AML-193 (cell line): ENCODE results near the gene RASA2.
A peak's percentile ranks its signal among the peaks of the same experiment; 100 is the strongest.

Source experiments
- DNase-seq, 2 experiments: peaks; one replicate each; lab custom pipeline; 2025; lab: John Stamatoyannopoulos, UW

The RASA2 gene

DNA sequence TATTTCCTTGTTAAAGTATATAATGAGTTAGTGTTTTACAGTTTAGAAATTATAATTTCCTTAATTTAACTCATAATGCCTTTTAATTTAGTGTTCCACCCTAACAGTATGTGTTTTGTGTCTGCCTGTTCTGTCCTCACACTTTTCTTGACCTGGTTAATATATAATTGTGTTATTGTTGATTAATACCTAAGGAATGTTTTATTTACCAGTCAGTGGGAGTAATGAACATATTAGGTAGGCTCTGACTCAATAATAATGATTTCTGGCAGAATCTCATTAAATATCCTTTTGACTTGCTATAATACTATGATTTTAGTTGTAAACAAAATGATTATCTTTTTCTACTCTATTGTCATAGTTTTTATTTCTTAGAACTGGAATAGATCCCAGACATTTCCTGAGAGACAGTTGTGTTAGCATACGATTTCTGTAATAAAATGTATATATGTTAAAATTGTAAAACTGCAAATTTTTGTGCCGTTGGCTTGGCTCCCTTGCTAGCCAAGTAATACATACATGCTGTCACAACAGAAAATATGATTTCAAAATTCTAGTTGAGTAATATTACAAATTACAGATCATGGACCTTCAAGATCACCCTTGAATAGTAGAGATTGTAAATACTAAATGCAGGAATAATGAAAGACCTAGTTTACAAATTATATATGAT lies 51.9 kb downstream of the RASA2 start:
- DNase-seq, result peak in 1 of 2 experiments; percentile 12

DNA sequence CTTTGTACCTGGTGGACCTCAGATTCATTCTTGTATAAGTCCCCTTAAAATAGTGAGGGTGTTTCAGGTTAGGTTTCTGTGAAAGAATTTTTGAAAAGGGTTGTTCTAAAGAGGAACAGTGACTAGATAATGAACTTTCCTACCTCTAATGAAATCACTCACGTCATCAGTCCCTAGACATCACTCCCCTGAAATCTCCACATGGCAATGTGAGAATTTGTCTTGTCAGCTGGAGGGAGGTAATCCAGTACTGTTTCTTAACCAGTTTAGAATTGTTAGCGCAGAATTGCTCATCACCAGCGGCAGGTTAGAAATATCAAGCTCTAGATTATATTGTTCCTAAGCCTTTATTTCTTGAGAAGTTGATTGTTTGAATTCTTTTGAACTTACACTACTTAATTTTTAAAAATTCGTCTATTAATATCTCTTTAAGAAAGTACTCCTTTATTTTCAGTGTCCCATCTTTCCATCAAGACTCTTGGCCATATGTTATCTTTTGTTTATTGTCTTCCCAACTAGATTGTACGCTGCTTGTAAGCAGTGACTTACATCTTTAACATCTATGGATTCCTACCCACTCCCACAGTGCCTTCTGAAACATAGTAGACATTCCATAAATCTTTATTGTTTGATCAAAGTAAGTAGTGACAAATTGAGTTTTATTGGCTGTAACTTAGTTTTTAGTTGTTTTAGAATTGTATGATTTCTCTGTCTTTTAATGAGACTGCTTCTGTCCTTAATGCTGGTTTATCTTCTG lies 52.8 kb downstream of the RASA2 start:
- no peak for DNase-seq

- DNase-seq, result no peak
Observed at GRCh38 chr3:141540531-141540930, 53.7 kb downstream of the RASA2 start.

GRCh38 chr3:141542202-141542969 lies 55.6 kb downstream of the RASA2 start:
- no peak for DNase-seq

DNA sequence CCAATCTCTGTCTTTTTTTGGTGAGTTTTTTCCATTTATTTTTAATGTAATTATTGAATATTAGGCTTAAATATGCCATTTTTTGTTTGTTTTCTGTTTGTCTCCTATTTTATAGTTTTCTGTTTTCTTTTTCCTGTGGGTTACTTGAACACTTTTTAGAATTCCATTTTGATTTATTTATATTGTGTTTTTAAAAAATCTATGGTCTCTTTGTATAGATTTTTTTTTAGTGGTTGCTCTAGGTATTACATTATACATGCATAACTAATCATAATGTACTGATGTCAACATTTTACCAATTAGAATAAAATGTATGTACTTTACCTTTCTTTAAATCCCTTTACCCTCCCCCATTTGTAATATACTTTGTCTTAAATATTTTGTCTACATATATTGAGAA lies 56.2 kb downstream of the RASA2 start:
- DNase-seq, result no peak

DNA sequence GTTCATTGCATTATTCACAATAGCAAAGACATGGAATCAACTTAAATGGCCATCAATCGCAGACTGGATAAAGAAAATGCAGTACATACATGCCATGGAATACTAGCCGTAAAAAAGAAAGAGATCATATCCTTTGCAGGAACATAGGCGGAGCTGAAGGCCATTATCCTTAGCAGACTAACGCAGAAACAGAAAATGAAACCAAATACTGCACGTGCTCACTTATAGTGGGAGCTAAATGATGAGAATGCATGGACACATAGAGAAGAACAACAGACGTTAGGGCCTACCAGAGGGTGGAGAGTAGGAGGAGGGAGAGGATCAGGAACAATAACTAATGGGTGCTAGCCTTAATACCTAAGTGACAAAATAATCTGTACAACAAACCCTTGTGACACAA lies 57.9 kb downstream of the RASA2 start:
- no peak for DNase-seq

GRCh38 chr3:141546081-141546480 lies 59.3 kb downstream of the RASA2 start:
- no peak for DNase-seq

- no peak for DNase-seq
Observed at GRCh38 chr3:141546586-141546985, 59.8 kb downstream of the RASA2 start.

DNA sequence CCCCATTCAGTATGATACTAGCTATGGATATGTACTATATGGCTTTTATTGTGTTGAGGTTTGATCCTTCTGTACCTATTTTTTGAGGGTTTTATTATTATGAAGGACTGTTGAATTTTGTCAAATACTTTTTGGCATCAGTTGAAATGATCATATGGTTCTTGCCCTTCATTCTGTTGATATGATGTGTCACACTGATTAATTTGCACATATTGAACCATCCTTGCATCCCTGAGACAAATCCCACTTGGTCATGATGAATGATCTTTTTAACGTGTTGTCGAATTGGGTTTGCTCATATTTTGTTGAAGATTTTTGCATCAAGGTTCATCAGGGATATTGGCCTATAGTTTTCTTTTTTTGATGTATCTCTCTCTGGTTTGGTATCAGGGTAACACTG lies 61.0 kb downstream of the RASA2 start:
- no peak for DNase-seq

- DNase-seq, result no peak
Observed at GRCh38 chr3:141550926-141551665, 64.3 kb downstream of the RASA2 start.

GRCh38 chr3:141552440-141552991 lies 65.7 kb downstream of the RASA2 start:
- DNase-seq, result no peak

DNA sequence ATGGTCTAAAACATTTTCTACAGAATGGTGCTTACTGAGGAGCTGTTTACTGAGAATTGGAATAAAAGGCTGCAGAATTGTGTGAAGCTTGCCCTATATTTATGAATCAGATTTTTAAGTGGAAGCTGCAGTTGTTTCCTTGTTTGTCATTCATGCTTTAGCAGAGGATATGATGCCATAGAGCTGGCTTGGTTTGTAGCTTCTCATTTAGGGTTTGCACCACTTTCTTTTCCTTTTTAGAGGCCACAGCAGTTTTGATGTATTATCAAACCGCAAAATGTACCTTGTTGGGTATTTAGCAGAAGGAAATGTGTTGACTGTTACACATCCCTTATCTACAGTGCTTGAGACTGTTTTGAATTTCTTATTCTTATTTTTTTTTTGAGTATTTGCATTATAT lies 66.2 kb downstream of the RASA2 start:
- peak; percentile 53 to 54 for DNase-seq

GRCh38 chr3:141556034-141556433 lies 69.2 kb downstream of the RASA2 start:
- no peak for DNase-seq

DNA sequence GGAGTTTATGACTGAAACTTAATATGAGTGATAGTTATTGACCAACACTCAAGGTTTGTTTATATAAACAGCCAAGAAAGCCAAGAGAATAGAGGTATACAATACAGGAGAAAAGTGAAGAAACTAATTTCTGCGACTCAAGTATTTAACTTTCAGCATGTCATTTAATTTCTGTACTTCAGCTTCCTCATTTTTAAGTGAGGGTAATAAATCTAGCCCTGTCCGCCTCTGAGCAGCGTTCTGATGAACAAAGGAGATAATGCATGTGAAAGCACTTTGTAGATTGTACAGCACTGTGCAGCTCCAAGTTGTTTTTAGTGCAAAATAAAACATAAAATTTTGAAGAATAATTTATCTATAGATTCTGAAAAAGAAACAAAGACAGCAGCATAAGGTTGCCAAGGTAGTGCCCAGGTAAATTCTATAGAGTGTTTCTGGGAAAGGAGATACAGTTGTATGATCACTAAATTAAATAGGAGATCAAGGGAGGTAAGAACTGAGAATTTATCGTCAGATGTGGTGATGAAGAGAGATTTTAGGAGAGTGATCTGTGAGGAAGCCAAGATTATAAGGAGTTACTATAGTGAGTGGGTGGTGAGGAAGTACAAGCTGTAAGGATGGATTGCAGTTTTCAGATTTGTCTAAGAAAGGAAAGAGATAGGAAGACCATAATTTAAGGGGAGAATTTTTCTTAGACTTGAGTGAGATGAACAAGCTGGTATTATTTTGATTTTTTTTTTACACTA lies 71.3 kb downstream of the RASA2 start:
- no peak for DNase-seq

- DNase-seq, result peak; percentile 75 to 88
Observed at GRCh38 chr3:141561426-141562034, 74.7 kb downstream of the RASA2 start.

DNA sequence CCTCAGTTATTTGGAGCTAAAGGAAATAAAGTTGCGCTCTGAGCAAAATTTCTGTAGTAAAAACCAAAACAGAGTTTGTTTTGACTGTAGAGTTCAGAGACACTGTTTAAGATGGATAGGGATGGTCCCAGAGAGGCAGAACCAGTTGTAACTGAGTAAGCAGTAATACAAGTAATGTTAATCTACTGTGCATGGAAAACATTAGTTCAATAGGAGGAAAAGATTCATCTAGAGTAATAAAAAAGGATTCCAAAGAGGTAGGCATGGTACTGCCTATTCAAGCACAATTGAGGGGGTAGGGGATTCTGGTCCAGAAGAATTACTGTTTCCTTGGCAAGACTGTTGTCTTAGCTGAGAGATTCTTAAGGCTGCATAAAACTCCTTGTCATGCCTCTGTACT lies 77.4 kb downstream of the RASA2 start:
- DNase-seq, result no peak

DNA sequence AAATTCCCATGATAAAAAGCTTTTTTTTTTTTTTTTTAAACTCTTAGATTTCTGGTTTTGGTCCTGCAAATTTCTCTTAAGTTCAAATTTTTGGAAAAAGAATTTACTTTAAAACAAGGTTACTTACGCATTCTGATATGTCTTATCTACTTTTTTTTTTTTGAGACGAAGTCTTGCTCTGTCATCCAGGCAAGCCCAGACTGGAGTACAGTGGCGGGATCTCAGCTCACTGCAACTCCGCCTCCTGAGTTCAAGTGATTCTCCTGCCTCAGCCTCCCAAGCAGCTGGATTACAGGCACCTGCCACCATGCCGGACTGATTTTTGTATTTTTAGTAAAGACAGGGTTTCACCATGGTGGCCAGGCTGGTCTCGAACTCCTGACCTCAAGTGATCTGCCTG lies 83.2 kb downstream of the RASA2 start:
- DNase-seq, result no peak

DNA sequence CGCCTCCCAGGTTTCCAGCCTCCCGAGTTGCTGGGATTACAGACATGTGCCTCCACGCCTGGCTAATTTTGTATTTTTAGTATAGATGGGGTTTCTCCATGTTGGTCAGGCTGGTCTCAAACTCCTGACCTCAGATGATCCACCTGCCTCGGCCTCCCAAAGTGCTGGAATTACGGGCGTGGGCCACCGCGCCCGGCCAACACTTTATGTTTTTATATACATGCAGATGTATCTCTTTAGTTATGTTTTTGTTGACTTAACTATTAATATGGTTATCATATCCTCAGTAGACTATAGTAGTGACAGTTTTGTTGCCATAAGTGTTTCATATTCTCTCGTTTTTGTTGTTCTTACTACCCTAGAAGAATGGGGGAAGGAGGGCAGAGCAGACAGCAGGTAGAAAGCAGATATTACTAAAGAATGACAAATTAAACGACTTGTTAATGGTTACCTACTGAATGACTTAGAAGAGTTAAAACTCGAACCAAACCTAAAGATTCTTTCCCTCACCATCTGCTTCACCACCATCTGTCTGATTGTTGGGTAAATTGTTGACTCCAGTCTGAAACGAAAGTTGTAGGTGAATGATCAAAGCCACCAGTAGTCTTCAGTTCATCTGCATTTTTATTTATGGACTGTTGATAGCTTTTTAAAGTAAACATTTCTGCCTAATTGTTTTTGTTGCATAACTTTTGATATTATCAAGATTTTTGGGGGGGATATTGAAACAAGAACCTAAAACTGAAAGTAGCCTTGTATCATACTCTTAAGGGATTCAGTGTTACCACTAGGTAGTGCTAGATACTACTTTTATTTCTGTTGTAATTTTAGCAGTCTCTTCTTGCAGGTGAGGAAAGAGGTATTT lies 89.3 kb downstream of the RASA2 start:
- peak; percentile 75 to 81 for DNase-seq

- DNase-seq, result no peak
Observed at GRCh38 chr3:141576744-141577052, 89.9 kb downstream of the RASA2 start.
